GM13976 (cell line): ENCODE results near the gene ARHGAP18.

ENCODE experiments used
- DNase-seq: peaks from one replicate; pipeline ENCODE4 v3.0.0; 2012; ENCODE audit warnings: low spot score
- CTCF ChIP-seq: IDR thresholded peaks from 2 replicates; pipeline ENCODE4 v1.5.1; 2012; ENCODE audit warnings: borderline replicate concordance, mild to moderate bottlenecking; ENCODE audit not compliant: insufficient read depth; ENCODE audit errors: extremely low read depth, missing control alignments, control extremely low read depth
- in situ Hi-C: fragments of 300-500 bp; cut with MboI; formaldehyde crosslinking; loops from one replicate; pipeline ENCODE4 v1.12.0; 2022; ENCODE audit warnings: low sequenced_read_pairs, mixed read lengths, inconsistent platforms; ENCODE audit not compliant: unreplicated experiment

The ARHGAP18 gene

GRCh38 chr6:129653746-129654145 lies 56.2 kb downstream of the ARHGAP18 start:
- TF ChIP-seq CTCF = no peak
- in situ Hi-C loops = no loop called here
- DNase-seq = no peak

GRCh38 chr6:129653229-129653628 lies 56.7 kb downstream of the ARHGAP18 start:
- TF ChIP-seq CTCF = no peak
- in situ Hi-C loops = no loop called here

GRCh38 chr6:129651291-129651691 lies 58.7 kb downstream of the ARHGAP18 start:
- in situ Hi-C loops = no loop called here
- no peak for DNase-seq
- TF ChIP-seq CTCF = no peak

More at GRCh38 chr6:129653229-129653628, 56.7 kb downstream of the ARHGAP18 start:
- DNase-seq = no peak

GRCh38 chr6:129648819-129649491 lies 61.0 kb downstream of the ARHGAP18 start:
- in situ Hi-C loops = no loop called here
- no peak for DNase-seq
- no peak for TF ChIP-seq CTCF

- in situ Hi-C loops = no loop called here
Observed at GRCh38 chr6:129647044-129647443, 62.9 kb downstream of the ARHGAP18 start.

GRCh38 chr6:129646642-129647041 lies 63.3 kb downstream of the ARHGAP18 start:
- in situ Hi-C loops = no loop called here
- DNase-seq = no peak
- TF ChIP-seq CTCF = no peak

More at GRCh38 chr6:129647044-129647443, 62.9 kb downstream of the ARHGAP18 start:
- no peak for DNase-seq
- no peak for TF ChIP-seq CTCF
